Measurements from ENCODE around the gene NDUFS8.

The NDUFS8 gene

DNA sequence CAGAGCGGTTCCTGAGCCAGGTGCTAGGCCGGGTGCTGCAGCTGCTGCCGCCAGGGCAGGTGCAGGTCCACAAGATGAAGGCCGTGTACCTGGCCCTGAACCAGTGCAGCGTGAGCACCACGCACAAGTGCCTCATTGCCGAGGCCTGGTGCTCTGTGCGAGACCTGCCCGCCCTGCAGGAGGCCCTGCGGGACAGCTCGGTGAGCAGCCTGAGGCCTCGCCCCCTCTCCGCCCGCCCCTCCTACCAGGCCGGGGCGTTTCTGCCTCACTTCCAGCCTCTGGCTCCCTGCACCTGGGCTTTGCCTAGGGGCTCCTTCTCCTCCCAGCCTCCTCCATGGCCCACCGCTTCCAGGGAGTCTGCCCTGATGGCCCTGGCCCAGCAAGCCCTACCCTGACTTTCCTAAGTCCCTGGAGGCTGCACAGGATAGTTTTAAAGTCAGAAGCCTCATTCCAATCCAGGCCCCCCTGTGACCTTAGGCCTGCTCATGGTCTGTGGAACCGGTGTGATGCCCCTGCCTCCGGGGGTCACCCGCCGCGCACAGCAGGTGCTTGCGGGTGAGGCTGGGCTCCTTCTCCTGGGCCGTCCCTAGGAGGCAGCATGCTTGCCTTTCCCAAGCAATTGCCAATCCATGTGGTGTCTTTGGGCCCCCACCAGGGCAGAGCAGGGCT lies 13.8 kb downstream of the NDUFS8 start:
- Histone ChIP-seq H3K4me1 (ENCODE audit: control insufficient read depth, insufficient read depth, low read length) (peaks cover 10% of the 10 kb centered on the region), H3K27ac (ENCODE audit: low read depth, low read length) (no peak overlapping the region), H3K36me3 (ENCODE audit: control insufficient read depth, insufficient read depth, low read length) (peaks cover 18% of the 10 kb centered on the region), H3K9ac (ENCODE audit: low read length) (no peak overlapping the region), H3K4me3 (ENCODE audit: low read length) (no peak overlapping the region), H3K27me3 (ENCODE audit: control insufficient read depth, insufficient read depth, low read length) (no peaks in the 10 kb centered on the region)

DNA sequence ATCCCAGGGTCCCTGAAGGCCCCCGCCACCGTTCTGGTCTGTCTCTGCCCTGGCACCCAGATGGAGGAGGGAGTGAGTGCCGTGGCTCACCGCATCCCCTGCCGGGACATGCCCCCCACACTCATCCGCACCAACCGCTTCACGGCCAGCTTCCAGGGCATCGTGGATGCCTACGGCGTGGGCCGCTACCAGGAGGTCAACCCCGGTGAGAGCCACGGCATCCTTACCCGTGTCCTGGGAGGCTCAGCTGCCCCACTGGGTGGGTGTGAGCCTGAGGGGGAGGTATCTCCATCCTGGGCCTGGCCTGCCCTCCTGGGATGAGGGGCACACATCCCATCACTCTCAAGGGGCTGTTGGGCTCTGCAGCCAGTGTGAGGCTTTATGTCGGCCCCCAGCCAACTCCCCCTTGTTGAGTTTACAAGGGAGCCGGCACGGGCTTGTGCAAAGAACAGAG lies 14.4 kb downstream of the NDUFS8 start:
- no peak overlapping the region for H3K9ac ChIP-seq (ENCODE audit: low read length)
- peaks cover 20% of the 10 kb centered on the region for H3K36me3 ChIP-seq (ENCODE audit: control insufficient read depth, insufficient read depth, low read length)
- no peak overlapping the region for H3K27ac ChIP-seq (ENCODE audit: low read depth, low read length)
- peaks cover 5% of the 10 kb centered on the region for H3K4me1 ChIP-seq (ENCODE audit: control insufficient read depth, insufficient read depth, low read length)
- H3K27me3 ChIP-seq (ENCODE audit: control insufficient read depth, insufficient read depth, low read length): no peaks in the 10 kb centered on the region
- H3K4me3 ChIP-seq (ENCODE audit: low read length): no peak overlapping the region

GRCh38 chr11:68047437-68048290 lies 17.2 kb downstream of the NDUFS8 start:
- no peak overlapping the region for H3K27ac ChIP-seq (ENCODE audit: low read depth, low read length)
- H3K9ac ChIP-seq (ENCODE audit: low read length): no peak overlapping the region
- peaks cover 32% of the 10 kb centered on the region for H3K36me3 ChIP-seq (ENCODE audit: control insufficient read depth, insufficient read depth, low read length)

DNA sequence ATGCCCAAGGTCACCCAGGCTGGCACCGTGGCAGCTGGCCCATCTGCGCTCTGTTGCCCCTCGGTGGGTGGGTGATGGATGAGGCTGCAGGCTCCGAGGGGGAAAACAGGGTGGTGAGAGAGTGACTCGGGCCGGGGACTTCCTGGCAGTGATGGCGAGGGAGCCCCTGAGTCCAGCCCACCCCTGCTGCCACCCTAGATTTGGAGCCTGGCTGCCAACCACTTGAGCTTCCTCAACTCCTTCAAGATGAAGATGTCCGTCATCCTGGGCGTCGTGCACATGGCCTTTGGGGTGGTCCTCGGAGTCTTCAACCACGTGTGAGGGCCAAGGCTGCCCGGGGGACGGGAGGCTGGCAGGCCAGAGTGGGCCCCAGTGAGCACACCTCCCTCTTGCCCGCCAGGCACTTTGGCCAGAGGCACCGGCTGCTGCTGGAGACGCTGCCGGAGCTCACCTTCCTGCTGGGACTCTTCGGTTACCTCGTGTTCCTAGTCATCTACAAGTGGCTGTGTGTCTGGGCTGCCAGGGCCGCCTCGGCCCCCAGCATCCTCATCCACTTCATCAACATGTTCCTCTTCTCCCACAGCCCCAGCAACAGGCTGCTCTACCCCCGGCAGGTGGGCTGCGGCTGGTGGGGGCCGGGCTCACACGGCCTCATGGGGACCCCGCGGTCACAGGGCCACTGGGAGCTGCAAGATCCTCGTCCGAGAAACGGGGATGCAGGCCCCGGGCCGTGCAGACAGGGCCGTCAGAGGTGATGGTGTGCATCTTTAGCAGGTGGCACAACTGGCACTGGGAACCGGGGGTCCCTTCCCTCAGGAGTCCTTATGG lies 18.4 kb downstream of the NDUFS8 start:
- no peaks in the 10 kb centered on the region for H3K27me3 ChIP-seq (ENCODE audit: control insufficient read depth, insufficient read depth, low read length)
- H3K36me3 ChIP-seq (ENCODE audit: control insufficient read depth, insufficient read depth, low read length): peaks cover 39% of the 10 kb centered on the region
- no peaks in the 10 kb centered on the region for H3K4me1 ChIP-seq (ENCODE audit: control insufficient read depth, insufficient read depth, low read length)
- H3K27ac ChIP-seq (ENCODE audit: low read depth, low read length): no peak overlapping the region
- H3K9ac ChIP-seq (ENCODE audit: low read length): no peak overlapping the region
- H3K4me3 ChIP-seq (ENCODE audit: low read length): no peak overlapping the region

More at GRCh38 chr11:68047437-68048290, 17.2 kb downstream of the NDUFS8 start:
- H3K27me3 ChIP-seq (ENCODE audit: control insufficient read depth, insufficient read depth, low read length): no peaks in the 10 kb centered on the region
- no peaks in the 10 kb centered on the region for H3K4me1 ChIP-seq (ENCODE audit: control insufficient read depth, insufficient read depth, low read length)
- no peak overlapping the region for H3K4me3 ChIP-seq (ENCODE audit: low read length)

DNA sequence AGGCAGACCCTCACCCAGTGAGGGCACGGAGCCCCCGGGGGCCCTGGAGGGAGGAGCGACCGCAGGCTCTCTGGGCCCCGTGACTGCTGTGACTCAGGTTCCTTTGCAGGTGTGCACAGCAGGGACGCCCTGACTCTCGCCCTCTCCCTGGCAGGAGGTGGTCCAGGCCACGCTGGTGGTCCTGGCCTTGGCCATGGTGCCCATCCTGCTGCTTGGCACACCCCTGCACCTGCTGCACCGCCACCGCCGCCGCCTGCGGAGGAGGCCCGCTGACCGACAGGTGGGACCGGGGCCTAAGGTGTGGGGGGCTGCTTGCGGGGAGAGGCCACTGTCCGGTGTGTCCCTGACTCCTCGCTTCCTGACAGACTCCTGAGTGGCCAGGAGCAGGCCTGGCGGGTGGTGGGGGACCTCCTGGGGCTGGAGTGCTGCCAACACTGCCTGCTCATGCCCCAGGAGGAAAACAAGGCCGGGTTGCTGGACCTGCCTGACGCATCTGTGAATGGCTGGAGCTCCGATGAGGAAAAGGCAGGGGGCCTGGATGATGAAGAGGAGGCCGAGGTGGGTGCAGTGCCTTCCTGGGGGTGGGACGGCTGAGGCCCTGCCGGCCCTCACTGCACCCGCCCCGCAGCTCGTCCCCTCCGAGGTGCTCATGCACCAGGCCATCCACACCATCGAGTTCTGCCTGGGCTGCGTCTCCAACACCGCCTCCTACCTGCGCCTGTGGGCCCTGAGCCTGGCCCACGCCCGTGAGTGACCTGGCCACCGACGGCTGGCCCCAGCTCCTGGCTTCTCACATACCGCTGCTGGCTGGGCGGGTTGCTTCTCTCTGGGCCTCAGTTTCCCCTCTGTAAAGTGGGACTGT lies 19.3 kb downstream of the NDUFS8 start:
- H3K27ac ChIP-seq (ENCODE audit: low read depth, low read length): no peak overlapping the region
- no peaks in the 10 kb centered on the region for H3K4me1 ChIP-seq (ENCODE audit: control insufficient read depth, insufficient read depth, low read length)
- H3K9ac ChIP-seq (ENCODE audit: low read length): no peak overlapping the region
- no peak overlapping the region for H3K4me3 ChIP-seq (ENCODE audit: low read length)
- H3K27me3 ChIP-seq (ENCODE audit: control insufficient read depth, insufficient read depth, low read length): no peaks in the 10 kb centered on the region
- peaks cover 36% of the 10 kb centered on the region for H3K36me3 ChIP-seq (ENCODE audit: control insufficient read depth, insufficient read depth, low read length)

DNA sequence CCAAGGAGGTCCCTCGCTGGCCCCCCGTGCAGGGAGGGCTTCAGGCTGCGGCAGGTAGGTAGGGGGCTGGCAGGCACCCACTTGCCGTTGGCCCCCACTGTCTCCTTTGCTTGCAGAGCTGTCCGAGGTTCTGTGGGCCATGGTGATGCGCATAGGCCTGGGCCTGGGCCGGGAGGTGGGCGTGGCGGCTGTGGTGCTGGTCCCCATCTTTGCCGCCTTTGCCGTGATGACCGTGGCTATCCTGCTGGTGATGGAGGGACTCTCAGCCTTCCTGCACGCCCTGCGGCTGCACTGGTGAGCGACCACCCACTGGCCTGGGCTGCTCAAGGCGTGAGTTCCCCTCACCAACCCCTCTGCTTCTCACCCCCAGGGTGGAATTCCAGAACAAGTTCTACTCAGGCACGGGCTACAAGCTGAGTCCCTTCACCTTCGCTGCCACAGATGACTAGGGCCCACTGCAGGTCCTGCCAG lies 19.9 kb downstream of the NDUFS8 start:
- Histone ChIP-seq H3K4me1 (ENCODE audit: control insufficient read depth, insufficient read depth, low read length) (no peaks in the 10 kb centered on the region), H3K27me3 (ENCODE audit: control insufficient read depth, insufficient read depth, low read length) (no peaks in the 10 kb centered on the region), H3K4me3 (ENCODE audit: low read length) (no peak overlapping the region), H3K36me3 (ENCODE audit: control insufficient read depth, insufficient read depth, low read length) (peaks cover 36% of the 10 kb centered on the region), H3K9ac (ENCODE audit: low read length) (no peak overlapping the region), H3K27ac (ENCODE audit: low read depth, low read length) (no peak overlapping the region)

- H3K27ac ChIP-seq (ENCODE audit: low read depth, low read length): no peak overlapping the region
- H3K36me3 ChIP-seq (ENCODE audit: control insufficient read depth, insufficient read depth, low read length): peaks cover 36% of the 10 kb centered on the region
- no peak overlapping the region for H3K4me3 ChIP-seq (ENCODE audit: low read length)
- H3K27me3 ChIP-seq (ENCODE audit: control insufficient read depth, insufficient read depth, low read length): no peaks in the 10 kb centered on the region
- H3K9ac ChIP-seq (ENCODE audit: low read length): no peak overlapping the region
- H3K4me1 ChIP-seq (ENCODE audit: control insufficient read depth, insufficient read depth, low read length): no peaks in the 10 kb centered on the region
These were observed 21.0 kb downstream of the NDUFS8 start for GRCh38 chr11:68051191-68052136.

DNA sequence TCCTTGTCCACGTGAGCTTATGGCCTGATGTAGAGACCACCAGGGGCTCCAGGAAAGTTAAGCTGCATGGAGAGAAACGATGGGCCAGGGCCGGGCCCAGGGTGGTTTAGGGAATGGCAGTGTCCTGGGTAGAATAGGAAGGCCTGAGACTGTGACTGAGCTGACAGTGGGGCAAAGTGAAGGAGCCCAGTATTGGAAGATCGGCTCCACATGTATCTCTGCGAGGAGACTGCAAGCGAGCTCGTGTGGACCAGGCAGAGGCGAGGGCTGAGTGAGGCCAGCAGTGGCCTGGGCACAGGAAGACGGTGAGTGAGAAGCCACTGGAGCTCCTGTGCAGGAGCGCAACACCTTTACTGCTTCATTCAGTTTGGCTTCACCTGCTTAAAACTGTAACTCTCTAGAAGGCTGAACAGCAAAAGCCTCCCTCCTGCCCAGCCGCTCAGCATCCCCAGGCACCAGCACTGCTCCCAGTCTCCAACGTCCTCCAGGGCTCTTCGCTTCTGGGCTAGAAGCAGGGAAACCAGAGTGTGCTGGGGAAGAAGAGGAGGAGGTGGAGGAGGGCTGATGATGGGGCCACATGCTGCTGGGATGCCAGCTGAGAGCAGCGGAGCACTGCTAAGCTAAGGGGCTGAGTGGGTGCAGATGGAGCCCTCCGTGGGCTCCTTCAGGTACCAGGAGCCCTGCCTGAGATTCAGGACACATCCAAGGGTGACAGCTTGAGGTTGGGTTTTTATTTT lies 21.8 kb downstream of the NDUFS8 start:
- peaks cover 36% of the 10 kb centered on the region for H3K36me3 ChIP-seq (ENCODE audit: control insufficient read depth, insufficient read depth, low read length)
- no peak overlapping the region for H3K27ac ChIP-seq (ENCODE audit: low read depth, low read length)
- H3K27me3 ChIP-seq (ENCODE audit: control insufficient read depth, insufficient read depth, low read length): no peaks in the 10 kb centered on the region
- no peaks in the 10 kb centered on the region for H3K4me1 ChIP-seq (ENCODE audit: control insufficient read depth, insufficient read depth, low read length)
- H3K9ac ChIP-seq (ENCODE audit: low read length): no peak overlapping the region
- no peak overlapping the region for H3K4me3 ChIP-seq (ENCODE audit: low read length)

- H3K27me3 ChIP-seq (ENCODE audit: control insufficient read depth, insufficient read depth, low read length): no peaks in the 10 kb centered on the region
- H3K36me3 ChIP-seq (ENCODE audit: control insufficient read depth, insufficient read depth, low read length): peaks cover 32% of the 10 kb centered on the region
- no peak overlapping the region for H3K9ac ChIP-seq (ENCODE audit: low read length)
- H3K4me1 ChIP-seq (ENCODE audit: control insufficient read depth, insufficient read depth, low read length): no peaks in the 10 kb centered on the region
- no peak overlapping the region for H3K27ac ChIP-seq (ENCODE audit: low read depth, low read length)
- H3K4me3 ChIP-seq (ENCODE audit: low read length): no peak overlapping the region
These were observed 22.6 kb downstream of the NDUFS8 start for GRCh38 chr11:68053117-68053516.

GRCh38 chr11:68053981-68054812 lies 23.7 kb downstream of the NDUFS8 start:
- no peaks in the 10 kb centered on the region for H3K27me3 ChIP-seq (ENCODE audit: control insufficient read depth, insufficient read depth, low read length)
- no peaks in the 10 kb centered on the region for H3K4me1 ChIP-seq (ENCODE audit: control insufficient read depth, insufficient read depth, low read length)
- no peak overlapping the region for H3K27ac ChIP-seq (ENCODE audit: low read depth, low read length)
- H3K9ac ChIP-seq (ENCODE audit: low read length): no peak overlapping the region
- peaks cover 26% of the 10 kb centered on the region for H3K36me3 ChIP-seq (ENCODE audit: control insufficient read depth, insufficient read depth, low read length)
- H3K4me3 ChIP-seq (ENCODE audit: low read length): no peak overlapping the region

All from rectal smooth muscle tissue (tissue), 1 donor.